Activated naive CD4-positive, alpha-beta T cell treated with anti-CD3 and anti-CD28 coated beads, Interleukin-2, amount 50 U/mL, for 24 hours (primary cell): ENCODE results near the gene ORAI1.
"Not testable (repeated sequence)": the region's sequence is repeated elsewhere in the genome, so short reads cannot be mapped to it uniquely, and the experiment has no call there.

Experiments used
- H3K27ac Mint-ChIP-seq: one replicate; pipeline ENCODE4 v1.8.0; 2021; ENCODE audit warnings: mild to moderate bottlenecking, mixed read lengths
- H3K27me3 Mint-ChIP-seq: one replicate; pipeline ENCODE4 v1.8.0; 2021; ENCODE audit warnings: mixed read lengths
- H3K36me3 Mint-ChIP-seq: one replicate; pipeline ENCODE4 v1.8.0; 2021; ENCODE audit warnings: mixed read lengths
- H3K4me1 Mint-ChIP-seq: one replicate; pipeline ENCODE4 v1.8.0; 2021; ENCODE audit warnings: mixed read lengths
- H3K4me3 Mint-ChIP-seq: one replicate; pipeline ENCODE4 v1.8.0; 2021; ENCODE audit warnings: mild to moderate bottlenecking, mixed read lengths
- H3K9me3 Mint-ChIP-seq: one replicate; pipeline ENCODE4 v1.8.0; 2021; ENCODE audit warnings: mixed read lengths

ORAI1 gene

GRCh38 chr12:121628037-121628436 lies 1.7 kb downstream of the ORAI1 start:
- peak overlapping the region; percentile 96 for H3K27ac Mint-ChIP-seq
- peaks cover 12% of the 10 kb centered on the region for H3K36me3 Mint-ChIP-seq
- H3K9me3 Mint-ChIP-seq: no peaks in the 10 kb centered on the region
- peak overlapping the region; percentile 96 for H3K4me3 Mint-ChIP-seq
- peaks cover 66% of the 10 kb centered on the region for H3K4me1 Mint-ChIP-seq
- no peaks in the 10 kb centered on the region for H3K27me3 Mint-ChIP-seq

GRCh38 chr12:121628536-121628935 lies 2.2 kb downstream of the ORAI1 start:
- Mint-ChIP-seq H3K4me3 (peak overlapping the region; percentile 96), H3K27ac (peak overlapping the region; percentile 98), H3K27me3 (no peaks in the 10 kb centered on the region), H3K36me3 (peaks cover 12% of the 10 kb centered on the region), H3K9me3 (no peaks in the 10 kb centered on the region), H3K4me1 (peaks cover 68% of the 10 kb centered on the region)

- Mint-ChIP-seq H3K4me3 (peak overlapping the region; percentile 72), H3K4me1 (peaks cover 67% of the 10 kb centered on the region), H3K9me3 (no peaks in the 10 kb centered on the region), H3K27me3 (no peaks in the 10 kb centered on the region), H3K27ac (peak overlapping the region; percentile 98), H3K36me3 (peaks cover 12% of the 10 kb centered on the region)
These were observed 4.5 kb downstream of the ORAI1 start for GRCh38 chr12:121630791-121631355.

GRCh38 chr12:121632069-121632970 lies 6.0 kb downstream of the ORAI1 start:
- H3K4me1 Mint-ChIP-seq: peaks cover 76% of the 10 kb centered on the region
- H3K4me3 Mint-ChIP-seq: peak overlapping the region; percentile 75
- H3K9me3 Mint-ChIP-seq: no peaks in the 10 kb centered on the region
- peaks cover 12% of the 10 kb centered on the region for H3K36me3 Mint-ChIP-seq
- peak overlapping the region; percentile 92 for H3K27ac Mint-ChIP-seq
- H3K27me3 Mint-ChIP-seq: no peaks in the 10 kb centered on the region

- not testable (repeated sequence) for H3K36me3 Mint-ChIP-seq, H3K27ac Mint-ChIP-seq, H3K27me3 Mint-ChIP-seq, H3K4me3 Mint-ChIP-seq, H3K9me3 Mint-ChIP-seq
- H3K4me1 Mint-ChIP-seq: peaks cover 79% of the 10 kb centered on the region
These were observed 7.5 kb downstream of the ORAI1 start for GRCh38 chr12:121633833-121634196.

- H3K4me3 Mint-ChIP-seq: peak overlapping the region; percentile 12
- peak overlapping the region; percentile 91 for H3K27ac Mint-ChIP-seq
- H3K36me3 Mint-ChIP-seq: peaks cover 8% of the 10 kb centered on the region
These were observed 8.5 kb downstream of the ORAI1 start for GRCh38 chr12:121634836-121635235.

GRCh38 chr12:121637231-121637914 lies 11.0 kb downstream of the ORAI1 start:
- H3K27ac Mint-ChIP-seq: peak overlapping the region; percentile 97
- peak overlapping the region; percentile 76 for H3K4me3 Mint-ChIP-seq
- H3K4me1 Mint-ChIP-seq: peaks cover 50% of the 10 kb centered on the region
- no peaks in the 10 kb centered on the region for H3K27me3 Mint-ChIP-seq
- H3K36me3 Mint-ChIP-seq: peaks cover 6% of the 10 kb centered on the region
- H3K9me3 Mint-ChIP-seq: no peaks in the 10 kb centered on the region

More at GRCh38 chr12:121634836-121635235, 8.5 kb downstream of the ORAI1 start:
- Mint-ChIP-seq H3K9me3 (no peaks in the 10 kb centered on the region), H3K4me1 (peaks cover 71% of the 10 kb centered on the region), H3K27me3 (no peaks in the 10 kb centered on the region)

GRCh38 chr12:121638298-121639202 lies 12.2 kb downstream of the ORAI1 start:
- peaks cover 39% of the 10 kb centered on the region for H3K4me1 Mint-ChIP-seq
- peaks cover 6% of the 10 kb centered on the region for H3K36me3 Mint-ChIP-seq
- H3K27me3 Mint-ChIP-seq: no peaks in the 10 kb centered on the region
- peak overlapping the region; percentile 97 for H3K27ac Mint-ChIP-seq
- no peaks in the 10 kb centered on the region for H3K9me3 Mint-ChIP-seq
- peak overlapping the region; percentile 76 for H3K4me3 Mint-ChIP-seq

- Mint-ChIP-seq H3K27ac (peak overlapping the region; percentile 90), H3K4me3 (no peak overlapping the region), H3K36me3 (peaks cover 6% of the 10 kb centered on the region), H3K4me1 (peaks cover 23% of the 10 kb centered on the region), H3K9me3 (no peaks in the 10 kb centered on the region), H3K27me3 (no peaks in the 10 kb centered on the region)
These were observed 15.0 kb downstream of the ORAI1 start for GRCh38 chr12:121641343-121641630.

GRCh38 chr12:121648458-121649028 lies 22.2 kb downstream of the ORAI1 start:
- H3K27me3 Mint-ChIP-seq: no peaks in the 10 kb centered on the region
- peak overlapping the region; percentile 59 for H3K27ac Mint-ChIP-seq
- no peaks in the 10 kb centered on the region for H3K9me3 Mint-ChIP-seq
- H3K36me3 Mint-ChIP-seq: no peaks in the 10 kb centered on the region
- peaks cover 16% of the 10 kb centered on the region for H3K4me1 Mint-ChIP-seq
- no peak overlapping the region for H3K4me3 Mint-ChIP-seq

GRCh38 chr12:121649322-121649721 lies 23.0 kb downstream of the ORAI1 start:
- Mint-ChIP-seq H3K4me1 (peaks cover 22% of the 10 kb centered on the region), H3K4me3 (no peak overlapping the region), H3K27ac (peak overlapping the region; percentile 79), H3K27me3 (no peaks in the 10 kb centered on the region), H3K9me3 (no peaks in the 10 kb centered on the region), H3K36me3 (peaks cover 2% of the 10 kb centered on the region)

GRCh38 chr12:121649819-121650353 lies 23.6 kb downstream of the ORAI1 start:
- Mint-ChIP-seq H3K27ac (no peak overlapping the region), H3K4me3 (no peak overlapping the region), H3K36me3 (peaks cover 6% of the 10 kb centered on the region), H3K27me3 (no peaks in the 10 kb centered on the region), H3K4me1 (peaks cover 28% of the 10 kb centered on the region), H3K9me3 (no peaks in the 10 kb centered on the region)

GRCh38 chr12:121651320-121651719 lies 25.0 kb downstream of the ORAI1 start:
- H3K27ac Mint-ChIP-seq: no peak overlapping the region
- H3K27me3 Mint-ChIP-seq: no peaks in the 10 kb centered on the region
- no peaks in the 10 kb centered on the region for H3K9me3 Mint-ChIP-seq
- H3K4me3 Mint-ChIP-seq: no peak overlapping the region
- H3K36me3 Mint-ChIP-seq: peaks cover 9% of the 10 kb centered on the region
- peaks cover 29% of the 10 kb centered on the region for H3K4me1 Mint-ChIP-seq

GRCh38 chr12:121652767-121653497 lies 26.6 kb downstream of the ORAI1 start:
- Mint-ChIP-seq H3K4me3 (no peak overlapping the region), H3K27ac (no peak overlapping the region), H3K9me3 (no peaks in the 10 kb centered on the region), H3K4me1 (peaks cover 43% of the 10 kb centered on the region), H3K36me3 (peaks cover 9% of the 10 kb centered on the region), H3K27me3 (no peaks in the 10 kb centered on the region)
